Measurements from ENCODE around the gene CDK5R2.
A peak's percentile ranks its signal among the peaks of the same experiment; 100 is the strongest.

Gene CDK5R2

DNA sequence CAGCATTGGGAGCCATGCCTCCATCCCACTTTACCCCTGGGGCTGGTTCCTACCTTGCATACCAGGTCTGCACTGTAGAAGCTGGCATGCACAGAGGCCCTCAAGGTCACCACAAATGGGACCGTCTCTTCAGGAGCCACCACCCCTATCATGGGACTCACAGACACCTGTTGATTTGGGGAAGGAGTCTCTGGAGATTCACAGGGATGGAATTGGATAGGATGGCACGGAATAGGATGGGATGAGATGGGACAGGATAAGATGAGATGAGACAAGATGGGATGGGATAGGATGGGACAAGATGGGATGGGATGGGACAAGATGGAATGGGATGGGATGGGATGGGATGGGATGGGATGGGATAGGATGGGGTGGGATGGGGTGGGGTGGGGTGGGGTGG lies 49.8 kb downstream of the CDK5R2 start:
- no peak for DNase-seq

DNA sequence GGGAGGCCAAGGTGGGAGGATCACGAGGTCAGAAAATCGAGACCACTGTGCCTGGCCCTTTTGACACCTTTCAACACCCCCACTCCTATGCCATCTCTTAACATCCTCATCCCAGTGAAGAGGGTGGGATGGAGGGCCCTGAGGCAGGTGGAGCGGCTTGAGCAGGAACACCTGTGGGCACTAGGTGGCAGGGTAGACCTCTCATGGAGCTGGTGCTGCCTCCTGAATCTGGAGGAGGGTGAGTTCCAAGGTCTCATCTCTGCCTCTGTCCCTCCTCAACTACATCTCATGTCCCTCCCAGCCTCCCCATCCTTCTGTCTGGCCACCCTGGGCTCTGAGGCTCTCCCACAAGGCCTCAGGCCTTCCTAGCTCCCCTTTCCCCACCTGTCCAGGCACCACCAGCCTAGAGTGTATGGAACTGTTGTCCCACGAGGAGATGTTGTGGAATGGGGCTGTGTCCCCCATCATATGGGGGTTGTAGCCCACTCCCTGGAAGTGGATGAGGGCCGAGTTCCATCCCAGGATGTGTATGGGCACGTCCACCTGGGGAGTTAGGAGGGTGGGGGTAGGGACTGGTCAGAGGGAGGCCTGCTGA lies 50.8 kb downstream of the CDK5R2 start:
- peak; percentile 40 for DNase-seq

DNA sequence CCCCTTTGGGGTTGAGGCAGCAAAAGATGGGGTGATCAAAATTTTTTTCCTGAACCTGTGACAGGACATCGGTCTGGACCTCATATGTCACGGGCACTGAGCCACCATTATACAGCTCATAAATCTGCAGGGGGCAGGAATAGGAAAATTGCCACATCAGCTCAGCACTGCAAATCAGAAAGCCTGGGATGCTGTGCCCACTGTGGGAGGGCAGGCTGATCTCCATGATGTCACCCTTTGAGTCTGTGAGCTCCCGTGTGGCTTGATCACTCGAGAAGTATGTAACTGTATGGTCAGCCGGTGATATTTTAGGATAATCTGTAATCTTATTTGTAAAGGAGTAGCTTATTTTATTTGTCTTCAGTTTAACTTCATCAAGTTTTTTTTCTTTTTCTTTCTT lies 51.4 kb downstream of the CDK5R2 start:
- DNase-seq, result no peak
